ENCODE results near the gene MARK3.

The MARK3 gene

GRCh38 chr14:103545219-103545914 is 160.2 kb downstream of the MARK3 start:
- FAIRE-seq (no peak), DNase-seq (ENCODE audit: insufficient read length, low spot score) (no peak)

- FAIRE-seq (no peak), DNase-seq (ENCODE audit: insufficient read length, low spot score) (no peak)
Measured at GRCh38 chr14:103545915-103546651, 160.9 kb downstream of the MARK3 start.

- peak; percentile 81 for DNase-seq (ENCODE audit: insufficient read length, low spot score)
- peak; percentile 83 for FAIRE-seq
Measured at GRCh38 chr14:103546652-103547454, 161.6 kb downstream of the MARK3 start.

- no peak for DNase-seq (ENCODE audit: insufficient read length, low spot score)
- peak; percentile 36 for FAIRE-seq
Measured at GRCh38 chr14:103547455-103547940, 162.3 kb downstream of the MARK3 start.

- DNase-seq (ENCODE audit: insufficient read length, low spot score) (no peak), FAIRE-seq (no peak)
Measured at GRCh38 chr14:103547941-103548462, 162.8 kb downstream of the MARK3 start.

GRCh38 chr14:103548463-103549351 is 163.5 kb downstream of the MARK3 start:
- no peak for FAIRE-seq

GRCh38 chr14:103549361-103550311 is 164.4 kb downstream of the MARK3 start:
- no peak for DNase-seq (ENCODE audit: insufficient read length, low spot score)
- no peak for FAIRE-seq

More at GRCh38 chr14:103548463-103549351, 163.5 kb downstream of the MARK3 start:
- no peak for DNase-seq (ENCODE audit: insufficient read length, low spot score)

GRCh38 chr14:103550451-103551337 is 165.5 kb downstream of the MARK3 start:
- DNase-seq (ENCODE audit: insufficient read length, low spot score) (no peak), FAIRE-seq (no peak)

GRCh38 chr14:103551338-103551762 is 166.1 kb downstream of the MARK3 start:
- DNase-seq (ENCODE audit: insufficient read length, low spot score) (no peak), FAIRE-seq (no peak)

GRCh38 chr14:103552011-103552845 is 167.0 kb downstream of the MARK3 start:
- DNase-seq (ENCODE audit: insufficient read length, low spot score) (no peak), FAIRE-seq (peak; percentile 83)

- no peak for FAIRE-seq
- no peak for DNase-seq (ENCODE audit: insufficient read length, low spot score)
Measured at GRCh38 chr14:103552846-103553210, 167.6 kb downstream of the MARK3 start.
